ENCODE results near the gene AMFR.

DNA sequence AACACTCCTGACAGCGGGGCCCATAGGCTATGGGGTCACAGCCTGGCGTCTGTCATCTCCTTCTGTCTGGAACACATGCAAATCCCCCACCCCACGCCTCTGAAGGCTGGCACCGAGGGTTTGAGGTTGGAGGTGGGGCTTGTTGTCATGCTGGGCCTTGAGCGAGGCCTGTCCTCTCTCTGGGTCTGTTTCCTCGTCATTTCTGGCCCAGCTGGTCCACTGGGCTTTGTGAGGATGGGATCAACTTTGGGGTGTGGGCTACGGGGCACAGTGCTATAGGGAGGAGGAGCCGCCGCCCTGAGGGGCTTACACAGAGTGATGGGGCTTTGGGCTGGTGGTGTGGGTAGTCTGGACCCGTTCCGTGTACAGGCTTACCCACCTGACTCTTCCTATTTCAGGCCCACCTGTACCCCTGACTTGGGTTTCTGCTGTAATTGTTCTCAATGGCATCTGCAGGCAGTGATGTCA, 87.5 kb downstream of the AMFR start:
- TF ChIP-seq, protein P1, sequence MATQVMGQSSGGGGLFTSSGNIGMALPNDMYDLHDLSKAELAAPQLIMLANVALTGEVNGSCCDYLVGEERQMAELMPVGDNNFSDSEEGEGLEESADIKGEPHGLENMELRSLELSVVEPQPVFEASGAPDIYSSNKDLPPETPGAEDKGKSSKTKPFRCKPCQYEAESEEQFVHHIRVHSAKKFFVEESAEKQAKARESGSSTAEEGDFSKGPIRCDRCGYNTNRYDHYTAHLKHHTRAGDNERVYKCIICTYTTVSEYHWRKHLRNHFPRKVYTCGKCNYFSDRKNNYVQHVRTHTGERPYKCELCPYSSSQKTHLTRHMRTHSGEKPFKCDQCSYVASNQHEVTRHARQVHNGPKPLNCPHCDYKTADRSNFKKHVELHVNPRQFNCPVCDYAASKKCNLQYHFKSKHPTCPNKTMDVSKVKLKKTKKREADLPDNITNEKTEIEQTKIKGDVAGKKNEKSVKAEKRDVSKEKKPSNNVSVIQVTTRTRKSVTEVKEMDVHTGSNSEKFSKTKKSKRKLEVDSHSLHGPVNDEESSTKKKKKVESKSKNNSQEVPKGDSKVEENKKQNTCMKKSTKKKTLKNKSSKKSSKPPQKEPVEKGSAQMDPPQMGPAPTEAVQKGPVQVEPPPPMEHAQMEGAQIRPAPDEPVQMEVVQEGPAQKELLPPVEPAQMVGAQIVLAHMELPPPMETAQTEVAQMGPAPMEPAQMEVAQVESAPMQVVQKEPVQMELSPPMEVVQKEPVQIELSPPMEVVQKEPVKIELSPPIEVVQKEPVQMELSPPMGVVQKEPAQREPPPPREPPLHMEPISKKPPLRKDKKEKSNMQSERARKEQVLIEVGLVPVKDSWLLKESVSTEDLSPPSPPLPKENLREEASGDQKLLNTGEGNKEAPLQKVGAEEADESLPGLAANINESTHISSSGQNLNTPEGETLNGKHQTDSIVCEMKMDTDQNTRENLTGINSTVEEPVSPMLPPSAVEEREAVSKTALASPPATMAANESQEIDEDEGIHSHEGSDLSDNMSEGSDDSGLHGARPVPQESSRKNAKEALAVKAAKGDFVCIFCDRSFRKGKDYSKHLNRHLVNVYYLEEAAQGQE (IDR thresholded peaks at IDR 0.05) = no peak
- TF ChIP-seq, protein P2, sequence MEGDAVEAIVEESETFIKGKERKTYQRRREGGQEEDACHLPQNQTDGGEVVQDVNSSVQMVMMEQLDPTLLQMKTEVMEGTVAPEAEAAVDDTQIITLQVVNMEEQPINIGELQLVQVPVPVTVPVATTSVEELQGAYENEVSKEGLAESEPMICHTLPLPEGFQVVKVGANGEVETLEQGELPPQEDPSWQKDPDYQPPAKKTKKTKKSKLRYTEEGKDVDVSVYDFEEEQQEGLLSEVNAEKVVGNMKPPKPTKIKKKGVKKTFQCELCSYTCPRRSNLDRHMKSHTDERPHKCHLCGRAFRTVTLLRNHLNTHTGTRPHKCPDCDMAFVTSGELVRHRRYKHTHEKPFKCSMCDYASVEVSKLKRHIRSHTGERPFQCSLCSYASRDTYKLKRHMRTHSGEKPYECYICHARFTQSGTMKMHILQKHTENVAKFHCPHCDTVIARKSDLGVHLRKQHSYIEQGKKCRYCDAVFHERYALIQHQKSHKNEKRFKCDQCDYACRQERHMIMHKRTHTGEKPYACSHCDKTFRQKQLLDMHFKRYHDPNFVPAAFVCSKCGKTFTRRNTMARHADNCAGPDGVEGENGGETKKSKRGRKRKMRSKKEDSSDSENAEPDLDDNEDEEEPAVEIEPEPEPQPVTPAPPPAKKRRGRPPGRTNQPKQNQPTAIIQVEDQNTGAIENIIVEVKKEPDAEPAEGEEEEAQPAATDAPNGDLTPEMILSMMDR (IDR thresholded peaks at IDR 0.05; ENCODE audit: low read depth, low read length, missing input control) = no peak
- TF ChIP-seq GABPA (IDR thresholded peaks at IDR 0.05 in 1 of 2, conservative IDR thresholded peaks at IDR 0.05 in 1 of 2) (no peak), SP1 (IDR thresholded peaks at IDR 0.05) (no peak), YY1 (IDR thresholded peaks at IDR 0.05) (no peak), NR2F2 (IDR thresholded peaks at IDR 0.05) (no peak), FOXA1 (IDR thresholded peaks at IDR 0.05) (no peak)

Measured in liver (tissue), 3 donors.